NK-92 treated with Interleukin-12 subunit alpha and Interleukin-12 subunit beta, amount 100 ng/mL, for 24 hours (cell line): ENCODE measurements around the gene KCNJ10.

Source experiments
- DNase-seq: peaks from one replicate; lab custom pipeline; 2025; lab: John Stamatoyannopoulos, UW

The KCNJ10 gene

DNA sequence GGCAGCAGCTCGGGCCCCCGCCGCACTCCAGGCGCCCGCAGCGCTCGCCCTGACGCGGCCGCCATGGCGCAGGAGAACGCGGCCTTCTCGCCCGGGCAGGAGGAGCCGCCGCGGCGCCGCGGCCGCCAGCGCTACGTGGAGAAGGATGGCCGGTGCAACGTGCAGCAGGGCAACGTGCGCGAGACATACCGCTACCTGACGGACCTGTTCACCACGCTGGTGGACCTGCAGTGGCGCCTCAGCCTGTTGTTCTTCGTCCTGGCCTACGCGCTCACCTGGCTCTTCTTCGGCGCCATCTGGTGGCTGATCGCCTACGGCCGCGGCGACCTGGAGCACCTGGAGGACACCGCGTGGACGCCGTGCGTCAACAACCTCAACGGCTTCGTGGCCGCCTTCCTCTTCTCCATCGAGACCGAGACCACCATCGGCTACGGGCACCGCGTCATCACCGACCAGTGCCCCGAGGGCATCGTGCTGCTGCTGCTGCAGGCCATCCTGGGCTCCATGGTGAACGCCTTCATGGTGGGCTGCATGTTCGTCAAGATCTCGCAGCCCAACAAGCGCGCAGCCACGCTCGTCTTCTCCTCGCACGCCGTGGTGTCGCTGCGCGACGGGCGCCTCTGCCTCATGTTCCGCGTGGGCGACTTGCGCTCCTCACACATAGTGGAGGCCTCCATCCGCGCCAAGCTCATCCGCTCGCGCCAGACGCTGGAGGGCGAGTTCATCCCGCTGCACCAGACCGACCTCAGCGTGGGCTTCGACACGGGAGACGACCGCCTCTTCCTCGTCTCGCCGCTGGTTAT lies 14.2 kb upstream of the KCNJ10 start:
- no peak for DNase-seq

- DNase-seq: no peak
Observed at GRCh38 chr1:160082926-160083325, 13.0 kb upstream of the KCNJ10 start.

GRCh38 chr1:160082487-160082886 lies 12.5 kb upstream of the KCNJ10 start:
- DNase-seq: no peak

DNA sequence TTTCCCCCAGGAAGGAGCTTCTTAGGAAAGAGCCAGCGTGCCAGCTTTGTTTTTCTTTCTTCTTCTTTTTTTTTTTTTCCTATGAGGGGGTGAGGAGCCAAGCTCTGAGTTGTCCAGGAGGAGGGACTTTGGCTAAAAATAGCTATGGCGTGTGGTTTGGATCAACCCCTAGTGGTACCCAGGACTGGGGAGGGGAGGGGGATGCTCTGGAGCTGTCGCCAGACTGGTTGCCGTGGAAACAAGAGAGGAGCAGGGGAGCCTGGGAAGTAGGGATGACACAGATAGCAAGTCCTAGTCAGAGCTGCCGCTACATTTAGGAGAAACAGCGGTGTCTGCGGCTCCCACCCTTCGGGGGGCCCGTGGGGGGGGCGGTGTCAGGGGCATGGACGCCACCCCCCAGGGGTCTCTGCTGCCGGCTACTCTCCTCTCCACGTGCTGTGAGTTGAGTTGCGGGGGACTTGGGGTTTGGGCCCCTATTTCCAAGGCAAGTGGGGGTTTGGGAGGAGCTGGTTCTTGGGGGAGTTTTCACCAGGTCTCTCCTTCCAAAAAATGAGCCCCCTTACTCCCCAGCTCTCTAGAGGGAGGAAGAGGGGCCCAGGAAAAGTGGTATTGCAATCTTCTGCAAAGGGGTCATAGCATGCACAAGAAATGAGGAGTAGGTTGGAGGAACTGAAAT lies 11.4 kb upstream of the KCNJ10 start, which contains the start of gene KCNJ9:
KCNJ9 (plus strand) TSS at position 278 of the 676 bp plus-strand sequence. CDS start 2,493 bp downstream, outside the sequence.
- DNase-seq: no peak

GRCh38 chr1:160080381-160081100 lies 10.6 kb upstream of the KCNJ10 start:
- DNase-seq: no peak

DNA sequence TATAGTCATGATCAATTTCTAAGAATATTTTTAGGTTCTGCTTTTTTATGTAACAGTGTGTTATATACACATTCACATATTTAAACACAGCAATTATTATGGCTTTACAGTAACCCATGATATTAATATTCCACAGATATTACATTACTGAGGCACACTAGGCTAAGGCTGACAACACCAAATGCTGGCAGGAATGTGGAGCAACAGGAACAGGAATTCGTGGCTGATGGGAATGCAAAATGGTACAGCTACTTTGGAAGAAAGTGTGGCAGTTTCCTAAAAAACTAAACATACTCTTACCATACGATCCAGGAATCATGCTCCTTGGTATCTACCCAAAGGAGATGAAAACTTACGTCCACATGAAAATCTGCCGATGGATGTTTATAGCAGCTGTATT lies 9.5 kb upstream of the KCNJ10 start:
- no peak for DNase-seq

DNA sequence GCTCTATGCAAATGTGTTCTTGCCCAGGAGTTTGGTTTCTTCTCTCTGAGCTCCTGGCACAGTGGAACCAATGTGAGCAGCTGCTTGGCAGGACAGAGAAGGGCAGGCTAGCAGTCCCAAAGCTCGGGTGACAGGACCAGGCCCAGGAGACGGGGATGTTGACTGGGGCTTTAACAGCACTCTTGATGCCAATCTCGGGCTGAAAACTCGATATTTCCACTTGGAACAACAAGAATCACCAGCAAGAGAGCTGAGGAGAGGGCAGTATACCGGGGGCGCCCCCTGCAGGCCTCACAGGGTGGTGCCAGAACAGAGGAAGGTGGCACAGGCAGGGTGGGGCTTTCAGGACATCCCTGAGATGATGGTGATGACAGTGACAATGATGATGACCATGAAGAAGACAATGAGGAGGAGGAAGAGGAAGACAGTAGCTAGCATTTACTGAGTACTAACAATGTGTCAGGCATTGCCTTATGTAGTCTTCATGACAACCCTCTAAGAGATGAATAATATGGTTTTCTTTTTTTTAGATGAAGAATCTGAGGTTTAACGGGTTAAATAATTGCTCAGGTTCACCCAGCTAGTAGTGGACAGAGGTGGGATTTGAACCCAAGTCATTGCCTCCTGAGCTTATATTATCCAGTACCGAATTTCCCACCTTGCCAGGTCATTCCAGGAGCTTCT lies 8.7 kb upstream of the KCNJ10 start:
- DNase-seq: peak; percentile 20

DNA sequence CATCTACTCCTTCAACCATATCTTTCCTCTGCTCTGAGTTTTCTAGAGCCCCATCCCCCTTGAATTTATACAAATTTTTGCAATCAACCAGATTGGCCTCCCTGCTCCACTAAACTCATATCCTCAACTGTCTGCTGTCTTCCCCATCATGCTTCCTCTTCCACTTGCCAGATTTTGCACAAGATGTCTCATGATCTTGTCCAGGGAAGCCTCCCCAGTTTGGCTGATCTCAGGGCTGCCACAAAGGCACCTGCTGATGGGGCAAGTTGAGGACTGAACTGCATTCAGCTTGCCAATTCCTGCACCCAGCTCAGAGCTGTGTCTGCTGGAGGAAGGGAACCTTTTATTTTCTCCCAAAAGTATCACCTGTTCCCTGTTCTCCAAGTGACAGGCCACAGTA lies 7.5 kb upstream of the KCNJ10 start:
- DNase-seq: no peak

- DNase-seq: no peak
Observed at GRCh38 chr1:160076295-160076694, 6.3 kb upstream of the KCNJ10 start.

- no peak for DNase-seq
Observed at GRCh38 chr1:160075836-160076235, 5.9 kb upstream of the KCNJ10 start.

DNA sequence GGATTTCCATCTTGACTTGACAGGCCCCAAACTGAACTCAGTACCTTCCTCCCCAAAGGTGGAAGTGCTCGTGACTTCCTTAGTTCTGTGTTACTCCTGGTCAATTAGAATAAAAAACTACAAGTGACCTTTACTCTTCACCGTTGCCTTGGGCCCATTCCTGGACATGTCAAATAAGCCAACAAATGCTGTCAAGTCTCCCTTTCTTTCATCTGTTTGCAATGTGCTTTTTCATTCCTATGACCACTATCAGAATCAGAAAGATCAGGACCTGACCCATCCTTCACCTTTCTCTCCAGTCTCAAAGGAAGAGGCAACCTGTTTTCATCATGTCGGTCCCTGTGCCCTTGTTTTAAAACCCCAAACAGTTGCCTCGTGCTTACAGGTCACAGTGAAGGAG lies 4.9 kb upstream of the KCNJ10 start:
- no peak for DNase-seq

GRCh38 chr1:160071289-160071688 lies 1.3 kb upstream of the KCNJ10 start:
- DNase-seq: no peak

GRCh38 chr1:160070243-160071163 lies 543 bp upstream of the KCNJ10 start:
- DNase-seq: no peak

- DNase-seq: no peak
Observed at GRCh38 chr1:160068225-160068624, 1.7 kb downstream of the KCNJ10 start.

DNA sequence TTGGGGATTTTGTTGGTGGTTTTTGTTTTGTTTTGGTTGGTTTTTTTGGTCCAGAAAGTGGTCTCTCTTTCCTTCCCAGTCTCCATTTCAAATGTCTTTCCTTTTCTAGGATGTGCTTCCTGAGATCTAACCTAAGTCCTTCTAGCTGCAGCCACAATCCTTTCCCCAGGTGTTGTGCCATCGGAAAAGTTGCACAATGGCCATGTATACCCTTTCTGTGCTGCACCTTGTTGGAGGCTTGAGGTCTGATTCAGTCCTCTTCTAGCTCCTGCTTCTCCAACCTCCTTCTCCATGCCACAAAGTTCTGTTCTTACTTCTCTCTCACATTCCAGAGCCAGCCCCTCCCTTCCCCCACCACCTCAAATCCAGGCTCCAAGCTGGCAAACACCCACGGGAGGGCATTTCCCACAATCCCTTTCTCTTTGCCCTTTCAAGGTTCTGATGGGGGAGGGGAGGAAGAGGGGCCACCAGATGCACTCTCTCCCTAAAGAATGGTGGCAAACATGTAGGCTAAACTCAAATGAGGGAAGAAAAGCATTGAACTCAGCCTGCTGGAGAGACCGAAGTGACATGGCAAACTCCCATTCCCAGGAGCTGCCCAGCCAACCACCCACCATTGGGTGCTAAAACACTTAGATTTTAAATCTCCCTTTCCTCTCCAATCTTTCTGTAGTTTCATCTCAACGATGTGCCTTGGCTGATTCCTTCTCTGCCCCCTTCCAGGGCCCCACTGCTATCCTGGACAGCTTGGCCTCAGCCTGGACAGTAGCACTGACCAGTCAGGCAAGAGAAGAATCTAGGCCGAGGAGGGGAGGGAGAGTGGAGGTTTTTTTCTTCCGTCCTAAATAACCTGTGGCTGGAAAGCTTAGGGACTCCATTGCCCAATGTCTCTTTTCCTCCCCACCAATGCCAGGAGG lies 2.9 kb downstream of the KCNJ10 start:
- DNase-seq: no peak

DNA sequence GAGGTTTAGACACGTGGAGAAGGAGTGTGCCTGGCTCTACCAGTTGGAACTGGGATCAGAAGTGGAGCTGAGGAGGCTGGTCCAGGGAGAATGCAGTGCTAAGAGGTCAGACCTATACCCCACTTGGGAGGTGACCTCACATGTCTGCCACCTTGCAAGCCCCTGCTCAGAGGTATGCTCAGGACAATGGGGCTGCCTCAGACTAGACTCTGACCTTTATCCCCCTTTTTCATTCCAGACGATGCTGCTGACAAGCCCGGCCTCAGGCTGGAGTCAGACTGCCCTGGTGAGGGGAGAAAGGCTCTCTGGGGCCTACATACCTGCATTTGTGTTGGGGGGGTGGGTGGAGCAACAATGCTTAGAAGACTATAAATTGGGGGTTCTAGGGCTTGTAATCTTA lies 5.2 kb downstream of the KCNJ10 start:
- DNase-seq: no peak

DNA sequence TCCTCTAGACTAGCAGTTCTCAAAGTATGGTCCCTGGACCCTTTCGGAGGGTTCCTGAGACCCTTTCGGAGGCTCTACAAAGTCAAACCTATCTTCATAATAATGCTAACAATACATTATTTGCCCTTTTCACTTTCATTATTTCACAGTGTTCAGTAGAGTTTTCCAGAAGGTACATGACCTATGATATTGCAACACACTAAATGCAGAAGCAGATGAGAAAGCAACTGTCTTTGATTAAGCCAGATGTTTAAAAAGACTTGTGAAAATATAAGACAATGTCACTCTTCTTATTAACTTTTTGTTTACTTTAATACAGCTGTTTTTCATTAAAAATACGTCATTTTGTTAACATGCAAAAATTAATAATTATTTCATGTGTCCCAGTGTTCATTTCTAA lies 5.8 kb downstream of the KCNJ10 start:
- no peak for DNase-seq

DNA sequence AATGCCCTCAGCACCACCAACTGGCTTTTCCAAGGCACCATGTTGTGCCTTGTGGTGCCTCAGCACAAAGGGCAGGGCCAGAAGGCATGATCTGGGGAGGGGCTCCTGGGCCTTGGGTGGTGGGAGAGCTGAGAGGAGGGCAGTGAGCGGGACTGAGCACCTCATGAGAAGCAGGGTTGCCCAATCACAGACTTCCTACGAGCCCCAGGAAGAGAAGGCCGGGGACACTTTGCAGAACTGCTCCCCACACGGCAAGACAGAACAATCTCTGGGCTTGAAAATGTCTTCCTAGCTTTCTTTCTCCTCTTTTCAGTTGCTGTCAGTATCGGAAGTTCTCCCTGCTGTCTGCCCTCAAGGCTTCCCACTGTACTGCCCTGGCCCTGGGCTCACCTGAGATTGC lies 6.8 kb downstream of the KCNJ10 start:
- DNase-seq: no peak

GRCh38 chr1:160062230-160062532 lies 7.8 kb downstream of the KCNJ10 start:
- DNase-seq: no peak
